HFF-Myc (cell line): Measurements from ENCODE around the gene F2RL3.

ENCODE experiments used
- DNase-seq: peaks from one replicate; pipeline ENCODE4 v3.0.0-alpha.2; 2011; ENCODE audit warnings: low read depth; ENCODE audit errors: extremely low read depth
- H3K4me3 ChIP-seq: replicated peaks from 2 replicates; pipeline ENCODE4 v1.5.1; 2011; ENCODE audit warnings: low read depth, mild to moderate bottlenecking, control low read depth, low read length
- TF ChIP-seq, protein P1 (sequence below): IDR thresholded peaks from 2 replicates; pipeline ENCODE4 v1.5.1; 2012; ENCODE audit warnings: mild to moderate bottlenecking, low read depth, low read length, control low read depth; ENCODE audit errors: missing control alignments

The F2RL3 gene

GRCh38 chr19:16862826-16863415, 25.9 kb upstream of the F2RL3 start:
- DNase-seq, result no peak
- H3K4me3 ChIP-seq, result no peak overlapping the region
- TF ChIP-seq, protein P1, sequence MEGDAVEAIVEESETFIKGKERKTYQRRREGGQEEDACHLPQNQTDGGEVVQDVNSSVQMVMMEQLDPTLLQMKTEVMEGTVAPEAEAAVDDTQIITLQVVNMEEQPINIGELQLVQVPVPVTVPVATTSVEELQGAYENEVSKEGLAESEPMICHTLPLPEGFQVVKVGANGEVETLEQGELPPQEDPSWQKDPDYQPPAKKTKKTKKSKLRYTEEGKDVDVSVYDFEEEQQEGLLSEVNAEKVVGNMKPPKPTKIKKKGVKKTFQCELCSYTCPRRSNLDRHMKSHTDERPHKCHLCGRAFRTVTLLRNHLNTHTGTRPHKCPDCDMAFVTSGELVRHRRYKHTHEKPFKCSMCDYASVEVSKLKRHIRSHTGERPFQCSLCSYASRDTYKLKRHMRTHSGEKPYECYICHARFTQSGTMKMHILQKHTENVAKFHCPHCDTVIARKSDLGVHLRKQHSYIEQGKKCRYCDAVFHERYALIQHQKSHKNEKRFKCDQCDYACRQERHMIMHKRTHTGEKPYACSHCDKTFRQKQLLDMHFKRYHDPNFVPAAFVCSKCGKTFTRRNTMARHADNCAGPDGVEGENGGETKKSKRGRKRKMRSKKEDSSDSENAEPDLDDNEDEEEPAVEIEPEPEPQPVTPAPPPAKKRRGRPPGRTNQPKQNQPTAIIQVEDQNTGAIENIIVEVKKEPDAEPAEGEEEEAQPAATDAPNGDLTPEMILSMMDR, result no peak

- no peak overlapping the region for H3K4me3 ChIP-seq
- TF ChIP-seq, protein P1, result no peak
- DNase-seq, result no peak
Observed at GRCh38 chr19:16867211-16867610, 21.6 kb upstream of the F2RL3 start.

GRCh38 chr19:16868423-16869130, 20.2 kb upstream of the F2RL3 start:
- H3K4me3 ChIP-seq, result no peak overlapping the region
- DNase-seq, result no peak
- TF ChIP-seq, protein P1, result no peak

- DNase-seq, result no peak
Observed at GRCh38 chr19:16869331-16869972, 19.3 kb upstream of the F2RL3 start.

GRCh38 chr19:16871871-16872270, 16.9 kb upstream of the F2RL3 start:
- DNase-seq, result no peak
- no peak overlapping the region for H3K4me3 ChIP-seq
- TF ChIP-seq, protein P1, result no peak

More at GRCh38 chr19:16869331-16869972, 19.3 kb upstream of the F2RL3 start:
- H3K4me3 ChIP-seq, result no peak overlapping the region
- TF ChIP-seq, protein P1, result no peak

- H3K4me3 ChIP-seq, result no peak overlapping the region
- DNase-seq, result no peak
- TF ChIP-seq, protein P1, result no peak
Observed at GRCh38 chr19:16872728-16873127, 16.1 kb upstream of the F2RL3 start.
